ENCODE measurements around the gene PGR. TPM values are rescaled to one million over a fixed set of nuclear protein-coding genes. Genes with fewer than 3 reads are reported as not detected.

Gene PGR
- total RNA-seq, 1 experiment from 2014 or later, result 0.24 TPM

DNA sequence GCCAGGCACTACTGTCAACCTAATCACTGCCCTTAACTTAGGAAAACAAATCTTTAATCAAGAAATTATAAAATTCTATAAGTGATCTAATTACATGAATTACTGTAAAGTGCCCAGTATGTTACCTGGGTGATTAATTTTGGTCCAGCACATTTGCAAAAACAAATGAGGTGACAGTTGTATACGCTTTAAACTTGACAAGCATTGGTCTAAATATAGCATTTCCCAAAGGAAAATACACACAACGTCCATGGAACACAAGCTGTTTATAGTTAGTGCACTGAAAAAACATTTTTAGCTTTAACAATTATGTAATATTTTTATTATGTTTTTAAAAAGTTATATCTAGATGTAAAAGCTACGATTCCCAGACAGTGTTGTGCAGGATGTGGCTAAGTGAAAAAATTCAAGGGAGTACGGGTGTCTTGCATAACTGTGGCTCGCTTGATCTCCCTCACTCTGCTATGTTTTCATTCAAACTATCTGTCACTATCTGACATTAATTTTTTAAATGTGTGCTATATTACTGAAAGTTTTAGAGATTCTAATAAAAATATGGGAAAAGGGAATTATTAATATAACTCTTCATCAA, 38.8 kb downstream of the PGR start:
- intact Hi-C loops (cut with micrococcal nuclease; ENCODE audit: unreplicated experiment), result no loop called here
- no peak for DNase-seq (ENCODE audit: low spot score)
- TF ChIP-seq EZH2 (IDR thresholded peaks at IDR 0.05; ENCODE audit: borderline replicate concordance, low read depth, low read length, poor library complexity, severe bottlenecking), result no peak
- TF ChIP-seq, protein P1, sequence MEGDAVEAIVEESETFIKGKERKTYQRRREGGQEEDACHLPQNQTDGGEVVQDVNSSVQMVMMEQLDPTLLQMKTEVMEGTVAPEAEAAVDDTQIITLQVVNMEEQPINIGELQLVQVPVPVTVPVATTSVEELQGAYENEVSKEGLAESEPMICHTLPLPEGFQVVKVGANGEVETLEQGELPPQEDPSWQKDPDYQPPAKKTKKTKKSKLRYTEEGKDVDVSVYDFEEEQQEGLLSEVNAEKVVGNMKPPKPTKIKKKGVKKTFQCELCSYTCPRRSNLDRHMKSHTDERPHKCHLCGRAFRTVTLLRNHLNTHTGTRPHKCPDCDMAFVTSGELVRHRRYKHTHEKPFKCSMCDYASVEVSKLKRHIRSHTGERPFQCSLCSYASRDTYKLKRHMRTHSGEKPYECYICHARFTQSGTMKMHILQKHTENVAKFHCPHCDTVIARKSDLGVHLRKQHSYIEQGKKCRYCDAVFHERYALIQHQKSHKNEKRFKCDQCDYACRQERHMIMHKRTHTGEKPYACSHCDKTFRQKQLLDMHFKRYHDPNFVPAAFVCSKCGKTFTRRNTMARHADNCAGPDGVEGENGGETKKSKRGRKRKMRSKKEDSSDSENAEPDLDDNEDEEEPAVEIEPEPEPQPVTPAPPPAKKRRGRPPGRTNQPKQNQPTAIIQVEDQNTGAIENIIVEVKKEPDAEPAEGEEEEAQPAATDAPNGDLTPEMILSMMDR (conservative IDR thresholded peaks at IDR 0.05; ENCODE audit: low read depth, low read length), result no peak
- no peak overlapping the region for H3K27ac ChIP-seq (ENCODE audit: low read depth, low read length, poor library complexity, severe bottlenecking)
- H3K4me1 ChIP-seq (ENCODE audit: insufficient read depth, low read length, poor library complexity, severe bottlenecking), result no peaks in the 10 kb centered on the region
- H3K9me3 ChIP-seq (ENCODE audit: low read depth, low read length, poor library complexity, severe bottlenecking), result no peaks in the 10 kb centered on the region
- POLR2A ChIA-PET (ENCODE audit: low non-redundant PET), result no interaction called here
- BruUV-seq (replicated peaks), result no TSS peak
- no peaks in the 10 kb centered on the region for H3K36me3 ChIP-seq (ENCODE audit: insufficient read depth, low read length, poor library complexity, severe bottlenecking)
- H3K4me3 ChIP-seq (ENCODE audit: low read depth, low read length, poor library complexity, severe bottlenecking), result no peak overlapping the region
- H3K27me3 ChIP-seq (replicated peaks; ENCODE audit: insufficient read depth, low read depth, low read length, poor library complexity), result no peaks in the 10 kb centered on the region
- CTCF ChIA-PET, result no interaction called here

DNA sequence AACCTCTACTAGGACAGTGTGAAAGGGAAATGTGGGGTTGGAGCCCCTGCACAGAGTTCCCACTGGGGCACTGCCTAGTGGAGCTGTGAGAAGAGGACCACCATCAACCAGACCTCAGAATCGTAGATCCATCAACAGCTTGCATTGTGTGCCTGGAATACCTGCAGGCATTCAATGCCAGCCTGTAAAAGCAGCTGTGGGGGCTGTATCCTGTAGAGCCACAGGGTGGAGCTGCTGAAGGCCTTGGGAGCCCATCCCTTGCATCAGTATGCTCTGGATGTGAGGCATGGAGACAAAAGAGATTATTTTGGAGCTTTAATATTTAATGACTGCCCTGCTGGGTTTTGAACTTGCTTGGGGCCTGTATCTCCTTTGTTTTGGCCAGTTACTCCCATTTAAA, 46.3 kb downstream of the PGR start:
- H3K27ac ChIP-seq (ENCODE audit: low read depth, low read length, poor library complexity, severe bottlenecking), result no peak overlapping the region
- BruUV-seq (replicated peaks), result no TSS peak
- ChIA-PET CTCF (no interaction called here), POLR2A (ENCODE audit: low non-redundant PET) (no interaction called here)
- H3K4me1 ChIP-seq (ENCODE audit: insufficient read depth, low read length, poor library complexity, severe bottlenecking), result no peaks in the 10 kb centered on the region
- no peak for DNase-seq (ENCODE audit: low spot score)
- H3K36me3 ChIP-seq (ENCODE audit: insufficient read depth, low read length, poor library complexity, severe bottlenecking), result no peaks in the 10 kb centered on the region
- TF ChIP-seq EZH2 (IDR thresholded peaks at IDR 0.05; ENCODE audit: borderline replicate concordance, low read depth, low read length, poor library complexity, severe bottlenecking), result no peak
- TF ChIP-seq, protein P1 (conservative IDR thresholded peaks at IDR 0.05; ENCODE audit: low read depth, low read length), result 0 out of 2 replicates have a peak, but pooled peaks have one; percentile 20
- H3K9me3 ChIP-seq (ENCODE audit: low read depth, low read length, poor library complexity, severe bottlenecking), result no peaks in the 10 kb centered on the region
- no peaks in the 10 kb centered on the region for H3K27me3 ChIP-seq (replicated peaks; ENCODE audit: insufficient read depth, low read depth, low read length, poor library complexity)
- intact Hi-C loops (cut with micrococcal nuclease; ENCODE audit: unreplicated experiment), result no loop called here
- no peak overlapping the region for H3K4me3 ChIP-seq (ENCODE audit: low read depth, low read length, poor library complexity, severe bottlenecking)

DNA sequence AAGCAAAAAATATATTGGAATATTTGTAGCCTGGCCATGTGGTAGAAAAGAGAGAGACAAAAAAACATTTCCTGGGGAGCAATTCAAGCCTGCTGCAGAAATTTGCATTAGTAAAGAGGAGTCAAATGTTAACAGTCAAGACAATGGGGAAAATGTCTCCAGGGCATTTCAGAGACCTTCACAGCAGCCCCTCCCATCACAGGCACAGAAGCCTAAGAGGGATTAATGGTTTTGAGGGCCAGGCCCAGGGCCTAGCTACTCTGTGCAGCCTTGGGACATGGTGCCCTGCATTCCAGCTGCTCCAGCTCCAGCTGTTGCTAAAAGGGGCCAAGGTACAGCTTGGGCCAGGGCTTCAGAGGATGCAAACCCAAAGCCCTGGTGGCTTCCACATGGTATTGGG, 46.8 kb downstream of the PGR start:
- Histone ChIP-seq H3K9me3 (ENCODE audit: low read depth, low read length, poor library complexity, severe bottlenecking) (no peaks in the 10 kb centered on the region), H3K27me3 (replicated peaks; ENCODE audit: insufficient read depth, low read depth, low read length, poor library complexity) (no peaks in the 10 kb centered on the region), H3K27ac (ENCODE audit: low read depth, low read length, poor library complexity, severe bottlenecking) (no peak overlapping the region), H3K4me1 (ENCODE audit: insufficient read depth, low read length, poor library complexity, severe bottlenecking) (no peaks in the 10 kb centered on the region), H3K4me3 (ENCODE audit: low read depth, low read length, poor library complexity, severe bottlenecking) (no peak overlapping the region), H3K36me3 (ENCODE audit: insufficient read depth, low read length, poor library complexity, severe bottlenecking) (no peaks in the 10 kb centered on the region)
- ChIA-PET CTCF (no interaction called here), POLR2A (ENCODE audit: low non-redundant PET) (no interaction called here)
- no peak for TF ChIP-seq EZH2 (IDR thresholded peaks at IDR 0.05; ENCODE audit: borderline replicate concordance, low read depth, low read length, poor library complexity, severe bottlenecking)
- TF ChIP-seq, protein P1 (conservative IDR thresholded peaks at IDR 0.05; ENCODE audit: low read depth, low read length), result no peak
- BruUV-seq (replicated peaks), result no TSS peak
- intact Hi-C loops (cut with micrococcal nuclease; ENCODE audit: unreplicated experiment), result no loop called here
- no peak for DNase-seq (ENCODE audit: low spot score)
